Umbilical cord (tissue), 2 donors: ENCODE data around the gene PEPD. TPM values are rescaled to one million over a fixed set of nuclear protein-coding genes. Genes with fewer than 3 reads are reported as not detected.
A peak's percentile ranks its signal among the peaks of the same experiment; 100 is the strongest.

Experiments
- DNase-seq: peaks from one replicate; pipeline ENCODE4 v3.0.0-alpha.2; 2015; ENCODE audit warnings: low spot score
- total RNA-seq: library from RNA; depleted of rRNA; stranded (reverse); fragments of >200 nt; gene quantifications from one replicate; pipeline ENCODE4 v1.2.3, GENCODE V29; 2014; ENCODE audit warnings: low replicate concordance; ENCODE audit not compliant: insufficient read depth

Gene PEPD
- total RNA-seq, 1 donor from 2014 or later, result 32.3 TPM

DNA sequence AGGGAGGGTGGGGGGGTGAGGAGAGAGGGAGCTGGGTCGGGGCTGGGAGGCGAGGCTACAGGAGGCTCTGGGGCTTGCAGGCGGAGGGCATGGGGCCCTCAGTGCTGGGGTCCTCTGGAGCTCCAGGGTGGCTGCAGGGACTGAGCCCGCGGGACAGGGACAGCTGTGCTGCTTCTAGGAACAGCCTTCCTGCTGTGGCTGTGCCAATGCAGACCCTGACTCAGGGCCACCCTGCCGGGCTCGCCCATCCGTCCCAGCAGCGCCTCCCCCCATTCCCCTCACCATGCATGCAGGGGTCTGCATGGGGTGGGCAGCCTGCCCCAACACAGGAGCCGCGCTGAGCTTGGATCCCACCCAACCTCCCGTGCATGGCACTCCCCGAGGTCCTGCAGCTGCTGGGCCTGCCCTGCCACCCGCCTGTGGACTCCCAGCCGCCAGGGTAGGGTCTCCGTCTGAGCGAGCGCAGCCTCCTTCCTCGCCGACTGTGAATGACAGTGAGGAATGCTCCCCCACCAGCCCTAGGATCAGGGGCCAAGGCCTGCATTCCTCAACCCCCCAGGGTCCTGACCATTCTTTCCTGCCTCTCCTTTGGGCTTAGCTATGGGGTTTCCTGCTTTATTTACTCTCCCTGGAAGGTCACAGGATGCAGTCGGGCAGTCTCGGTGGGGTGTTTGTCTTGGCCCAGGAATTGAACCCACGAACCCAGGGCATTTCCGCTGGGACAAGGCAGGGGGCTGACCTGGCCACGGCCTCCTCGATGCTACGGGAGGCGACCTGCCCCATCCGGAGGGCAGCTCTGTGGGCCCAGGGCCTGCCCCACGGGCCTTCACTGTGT, 124.7 kb downstream of the PEPD start:
- no peak for DNase-seq

DNA sequence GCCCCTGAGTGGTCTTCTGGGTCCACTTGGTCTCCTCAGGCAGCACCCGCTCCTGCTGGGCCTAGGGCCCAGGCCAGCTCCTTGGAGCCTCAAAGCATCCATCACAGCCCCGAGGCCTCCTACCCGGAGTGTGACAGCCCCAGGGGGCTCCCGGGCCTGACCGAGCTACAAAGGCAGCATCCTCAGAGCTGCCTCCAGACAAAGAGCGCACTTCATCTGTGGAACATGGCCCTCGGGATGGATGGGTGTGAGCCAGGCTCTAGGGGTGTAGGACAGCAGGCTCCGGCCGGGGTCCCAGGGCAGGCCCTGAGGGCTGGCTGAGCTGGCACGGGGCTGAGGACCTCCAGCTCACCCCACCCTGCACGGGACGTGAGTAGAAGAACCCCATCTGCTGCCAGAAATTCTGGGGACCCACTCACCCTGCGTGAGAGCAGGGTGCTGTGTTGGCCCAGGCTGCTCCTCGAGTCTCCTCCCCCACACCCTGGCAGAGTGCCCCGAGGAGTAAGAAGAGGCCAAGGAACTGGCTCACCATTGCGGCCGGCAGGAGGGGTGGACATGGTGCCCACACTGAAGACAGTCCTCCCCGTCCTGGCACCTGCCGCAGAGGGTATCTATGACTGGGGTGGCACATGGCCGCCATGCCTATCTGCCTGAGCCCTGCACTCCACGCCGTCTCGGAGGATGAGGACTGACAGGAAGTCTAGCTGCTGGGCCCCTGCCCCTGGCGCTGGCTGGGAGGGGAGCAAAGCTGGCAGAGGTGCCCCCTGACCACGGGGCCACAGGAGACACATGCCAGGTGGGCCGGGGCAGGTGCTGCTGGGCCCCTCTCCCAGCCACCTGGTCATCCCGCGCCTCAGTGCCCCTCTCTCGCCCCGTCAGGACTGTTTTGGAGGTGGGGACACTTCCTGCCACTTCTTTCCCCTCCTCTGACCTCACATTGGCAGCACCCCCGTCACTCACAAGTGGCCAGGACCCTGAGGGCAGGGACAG, 125.7 kb downstream of the PEPD start:
- peak; percentile 21 for DNase-seq

DNA sequence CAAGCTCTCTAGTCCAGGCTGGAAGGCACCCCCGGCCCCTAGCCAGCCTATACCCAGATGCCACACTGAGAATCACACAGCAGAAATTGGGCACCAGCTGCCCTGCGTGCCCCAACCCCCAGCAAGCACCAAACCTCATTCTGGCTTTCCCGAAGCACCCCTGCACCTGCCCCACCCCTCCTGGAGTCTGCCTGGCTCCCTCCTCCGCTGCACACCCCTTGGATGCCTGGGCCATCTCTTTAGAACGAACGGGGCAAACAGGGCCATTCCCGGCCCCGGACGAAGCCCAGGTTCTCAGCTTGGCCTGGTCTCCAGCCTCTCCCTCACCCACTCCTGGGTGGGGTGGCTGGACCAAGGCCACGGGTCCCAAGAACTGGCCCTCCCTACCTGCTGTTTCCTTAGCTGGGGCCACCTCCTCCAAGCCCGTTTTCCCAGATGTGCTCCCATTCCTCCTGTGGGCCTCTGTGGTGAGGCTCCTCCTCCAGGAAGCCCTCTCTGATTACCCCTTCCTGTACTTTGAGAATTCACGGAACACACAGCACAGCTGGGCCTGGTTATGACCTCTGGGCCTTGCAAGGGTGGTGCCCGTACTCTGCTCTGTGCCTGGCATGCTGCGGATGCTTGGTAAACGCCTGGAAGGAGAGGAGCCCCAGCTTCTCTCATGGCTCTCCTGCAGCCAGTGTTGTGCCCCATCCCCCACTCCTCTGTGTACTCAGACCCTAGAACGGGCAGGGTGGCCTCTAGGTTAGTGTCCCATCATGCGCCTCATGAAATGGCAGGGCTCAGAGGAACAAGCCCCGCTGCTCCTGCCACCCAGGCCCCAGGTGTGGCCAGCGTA, 126.6 kb downstream of the PEPD start:
- DNase-seq, result no peak

DNA sequence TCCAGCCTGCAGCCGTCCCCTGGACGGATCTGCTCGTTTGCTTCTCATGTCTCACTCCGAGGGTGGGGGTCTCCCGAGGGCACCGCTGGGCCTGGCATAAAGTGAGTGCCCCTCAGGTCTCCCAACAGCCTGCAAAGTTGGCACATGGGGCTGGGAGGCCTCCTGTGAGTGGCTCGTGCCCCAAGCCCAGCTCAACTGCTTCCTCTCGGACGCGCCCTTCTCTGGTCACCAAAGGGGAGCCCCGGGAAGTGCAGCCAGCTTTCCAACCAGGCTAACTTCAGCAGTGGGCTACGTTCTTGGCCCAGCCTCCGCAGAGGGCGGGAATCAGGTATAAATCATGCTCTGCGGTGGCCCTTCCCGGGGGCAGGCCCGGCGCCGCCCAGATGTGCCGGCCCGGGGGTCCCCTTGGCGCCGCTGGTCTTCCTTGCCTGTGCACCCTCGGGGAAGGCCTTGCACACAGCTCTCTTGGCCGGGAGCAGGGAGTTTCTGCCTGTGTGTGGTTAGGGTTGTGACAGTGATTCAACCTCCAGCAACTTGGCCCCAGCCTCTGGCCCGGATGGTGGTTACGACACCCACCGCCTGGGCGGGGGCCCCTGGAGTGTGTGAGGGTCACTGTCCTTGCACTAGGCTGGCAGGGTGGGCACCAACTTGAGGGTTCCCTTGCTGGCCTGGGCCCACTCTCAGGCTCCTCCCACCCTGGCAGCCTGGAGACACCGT, 127.4 kb downstream of the PEPD start:
- no peak for DNase-seq

DNA sequence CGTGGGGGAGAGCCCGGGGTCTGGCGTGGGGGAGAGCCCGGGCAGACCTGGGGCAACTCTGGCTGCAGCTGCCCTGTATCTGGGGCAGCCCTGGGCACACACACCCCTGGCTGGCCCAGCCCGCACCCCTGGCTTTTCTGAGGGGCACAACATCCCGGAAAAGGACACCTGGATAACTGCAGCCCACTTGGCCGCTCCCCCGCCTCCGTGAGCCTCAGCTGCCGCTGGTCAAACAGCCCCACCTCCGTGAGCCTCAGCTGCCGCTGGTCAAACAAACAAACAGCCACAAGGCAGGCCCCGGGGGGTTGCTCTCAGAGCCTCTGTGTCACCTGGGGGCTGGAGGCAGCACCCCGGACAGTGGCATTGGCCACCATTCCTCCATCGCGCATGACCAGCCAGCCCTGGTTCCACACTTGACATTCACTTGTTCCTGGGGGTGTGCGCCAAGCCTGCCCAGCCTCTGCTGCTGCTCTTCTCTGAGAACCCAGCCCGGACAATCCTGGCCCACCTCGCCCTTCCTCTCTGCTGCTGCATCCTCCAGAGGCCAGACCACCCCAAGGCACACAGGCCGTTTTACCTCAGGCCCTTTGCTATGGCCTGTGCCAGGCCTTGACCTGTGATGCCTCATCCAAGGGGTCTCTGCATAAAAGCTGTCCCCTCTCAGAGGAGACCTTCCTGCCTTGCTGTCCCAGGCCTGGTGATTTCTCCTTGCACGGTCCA, 128.1 kb downstream of the PEPD start:
- no peak for DNase-seq

DNA sequence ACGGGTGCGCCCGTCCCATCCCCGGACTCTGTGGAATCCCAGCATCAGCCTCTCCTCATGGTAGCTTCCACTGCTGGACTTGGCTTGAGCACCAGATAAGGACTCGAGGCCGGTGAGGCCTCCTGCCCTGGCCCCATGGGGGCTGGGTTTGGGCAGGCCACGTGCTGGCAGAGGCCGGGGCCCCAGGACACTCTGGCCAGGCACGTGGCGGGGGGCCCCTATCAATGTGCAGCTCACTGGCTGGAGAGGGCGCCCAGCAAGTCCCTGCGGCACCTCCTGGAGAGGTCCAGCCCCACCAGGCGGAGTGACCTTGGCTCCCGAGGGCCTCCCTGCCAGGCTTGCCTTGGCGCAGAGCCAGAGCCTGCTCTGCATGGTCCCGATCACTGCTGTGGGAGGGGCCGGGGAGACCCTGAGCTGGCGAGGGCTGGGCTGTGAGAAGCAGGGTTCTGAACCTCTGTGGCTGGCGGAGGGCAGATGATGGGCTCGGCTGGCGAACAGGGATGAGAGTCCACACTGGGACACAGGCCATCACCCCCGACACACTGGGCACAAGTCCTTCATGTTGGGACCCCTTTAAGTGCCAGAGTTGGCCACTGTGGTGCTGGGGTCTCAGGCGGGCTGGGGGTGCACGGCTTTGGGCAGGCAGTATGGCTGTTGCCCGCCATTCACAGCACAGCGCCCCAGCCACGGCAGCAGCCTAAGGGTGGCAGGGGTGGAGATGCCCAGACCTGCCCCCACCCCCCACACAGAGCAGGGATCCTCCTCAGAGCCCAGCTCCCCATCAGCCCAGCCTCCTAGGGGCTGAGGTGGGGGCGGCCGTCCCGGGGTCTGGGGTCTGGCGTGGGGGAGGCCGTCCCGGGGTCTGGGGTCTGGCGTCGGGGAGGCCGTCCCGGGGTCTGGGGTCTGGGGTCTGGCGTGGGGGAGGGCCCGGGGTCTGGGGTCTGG, 129.0 kb downstream of the PEPD start:
- peak; percentile 30 for DNase-seq

DNA sequence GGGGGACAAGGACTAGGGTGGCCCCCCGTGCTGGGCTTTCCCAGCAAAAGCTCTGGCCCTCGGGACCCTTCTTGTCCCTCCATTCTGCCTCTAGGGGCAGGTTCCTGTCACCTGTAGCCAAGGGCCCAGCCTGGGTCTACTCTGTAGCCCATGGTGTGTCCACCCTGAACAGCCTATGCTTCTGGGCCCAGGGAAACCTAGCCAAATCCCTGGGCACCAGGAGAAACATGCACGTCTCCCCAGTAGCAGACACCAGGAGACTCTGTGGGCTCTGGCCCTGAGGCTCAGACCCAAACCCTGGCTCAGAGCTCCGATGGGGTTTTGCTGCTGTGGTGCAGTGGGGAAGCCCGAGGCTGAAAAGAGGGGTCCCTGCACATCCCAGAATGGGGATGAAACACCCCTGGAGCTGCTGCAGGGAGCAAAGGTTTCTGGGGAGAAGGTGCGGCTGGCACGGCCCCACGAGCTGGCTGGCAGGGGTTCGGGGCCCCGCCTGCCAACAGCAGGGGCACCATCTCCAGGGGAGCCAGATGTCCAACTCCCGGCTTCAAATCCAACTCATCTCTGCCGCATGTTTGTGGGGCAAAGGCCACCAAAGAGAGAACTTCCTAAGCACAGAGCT, 129.9 kb downstream of the PEPD start:
- no peak for DNase-seq

DNA sequence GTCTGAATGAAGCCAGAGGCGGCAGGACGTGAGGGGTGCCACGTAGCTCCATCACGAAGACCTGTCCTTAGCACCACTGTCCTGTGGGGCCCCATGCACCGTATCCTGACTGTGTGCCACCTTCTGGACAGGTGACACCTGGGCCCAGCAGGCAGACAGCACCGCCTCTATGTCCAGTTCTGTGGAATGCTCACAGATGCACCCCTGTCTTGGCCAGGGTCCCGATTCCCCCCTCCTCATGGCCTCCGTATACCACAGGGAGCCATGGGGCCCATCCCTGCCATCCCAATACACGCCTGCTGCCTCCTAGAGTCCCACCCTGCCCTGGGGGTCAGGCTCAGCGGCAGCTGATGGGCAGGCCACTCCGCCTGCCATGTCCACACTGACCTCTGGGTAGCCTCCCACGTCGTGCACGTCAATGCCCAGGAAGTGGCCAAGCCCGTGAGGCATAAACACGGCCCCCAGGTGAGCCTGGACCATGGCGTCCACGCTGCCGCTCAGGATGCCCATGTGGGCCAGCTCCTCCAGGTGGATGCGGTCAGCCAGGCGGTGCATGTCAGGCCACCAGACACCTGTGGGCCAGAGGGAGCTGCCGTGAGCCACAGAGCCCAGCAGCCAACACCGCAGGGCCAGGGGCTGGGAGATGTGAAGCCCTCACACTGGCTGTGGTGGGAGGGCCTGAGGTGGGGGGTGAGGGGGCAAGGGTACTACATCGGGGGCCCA, 130.5 kb downstream of the PEPD start:
- no peak for DNase-seq

DNA sequence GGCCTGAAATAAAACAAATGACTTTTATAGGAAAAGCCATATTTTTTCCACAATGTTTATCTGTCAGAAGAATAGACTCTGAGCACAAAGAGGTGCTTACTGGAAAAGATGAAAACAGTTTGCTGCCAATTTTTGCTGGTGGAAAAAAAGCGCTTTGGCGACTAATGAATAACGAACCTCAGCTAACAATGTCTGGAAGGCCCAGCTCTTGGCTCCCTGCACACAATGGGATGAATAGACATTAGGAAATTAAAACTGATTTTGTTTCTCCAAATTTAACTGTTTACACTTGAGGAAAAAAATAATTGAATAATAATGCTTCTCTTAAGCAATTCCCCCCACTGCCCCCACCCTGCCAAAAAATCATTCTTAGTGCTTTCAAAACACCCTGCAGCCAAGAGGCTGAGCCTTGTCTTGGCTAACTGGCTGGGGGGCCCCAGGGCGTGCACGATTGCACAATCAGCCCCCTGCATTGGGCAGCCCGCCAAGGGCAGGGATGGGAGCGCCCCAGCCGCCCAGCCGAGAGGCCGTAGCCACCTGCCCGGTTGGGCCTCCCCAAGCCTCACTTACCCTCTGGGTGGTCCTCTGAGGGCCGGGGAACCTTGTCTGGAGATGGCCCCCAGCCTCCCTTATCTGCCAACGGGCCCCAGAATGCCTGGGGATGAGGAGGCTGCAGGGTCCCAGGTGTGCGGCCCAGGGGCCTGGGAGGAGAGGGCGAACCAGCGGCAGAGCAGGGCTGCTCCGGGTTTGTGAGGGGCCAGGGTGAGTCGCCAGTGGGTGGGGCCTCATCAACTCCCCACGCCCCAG, 131.3 kb downstream of the PEPD start:
- DNase-seq, result peak; percentile 28

DNA sequence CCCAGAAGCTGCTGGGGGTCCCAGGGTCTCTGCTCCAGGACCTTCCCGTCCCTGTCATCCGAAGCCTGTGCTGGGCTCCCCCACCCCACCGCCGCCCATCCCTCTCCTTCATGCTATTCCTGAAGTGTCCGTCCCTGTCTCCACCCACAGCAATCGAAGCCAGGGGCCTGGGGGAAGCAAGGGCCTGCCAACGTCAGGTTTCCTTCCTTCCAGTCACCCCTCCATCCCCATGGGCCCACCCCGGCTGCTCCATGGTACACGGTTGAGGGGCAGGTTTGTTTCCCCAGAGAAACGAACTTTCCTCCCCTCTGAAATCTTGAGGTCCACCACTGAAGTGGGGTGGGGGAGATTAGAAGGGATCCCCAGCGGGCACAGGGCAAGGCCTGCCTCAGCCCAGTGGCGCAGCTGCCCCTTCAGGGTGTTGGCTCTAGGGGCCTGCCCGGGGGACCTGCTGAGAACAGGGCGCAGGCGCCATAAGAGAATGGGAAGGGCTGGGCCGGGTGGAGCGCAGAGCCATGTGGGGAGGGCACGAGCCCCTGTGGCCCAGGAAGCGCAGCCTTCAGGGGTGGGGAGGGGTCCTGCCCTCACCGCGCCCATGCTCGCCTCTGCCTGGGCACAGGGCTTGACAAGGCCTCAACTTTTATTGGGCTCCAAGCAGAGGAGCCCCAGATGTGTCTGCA, 132.0 kb downstream of the PEPD start:
- no peak for DNase-seq

DNA sequence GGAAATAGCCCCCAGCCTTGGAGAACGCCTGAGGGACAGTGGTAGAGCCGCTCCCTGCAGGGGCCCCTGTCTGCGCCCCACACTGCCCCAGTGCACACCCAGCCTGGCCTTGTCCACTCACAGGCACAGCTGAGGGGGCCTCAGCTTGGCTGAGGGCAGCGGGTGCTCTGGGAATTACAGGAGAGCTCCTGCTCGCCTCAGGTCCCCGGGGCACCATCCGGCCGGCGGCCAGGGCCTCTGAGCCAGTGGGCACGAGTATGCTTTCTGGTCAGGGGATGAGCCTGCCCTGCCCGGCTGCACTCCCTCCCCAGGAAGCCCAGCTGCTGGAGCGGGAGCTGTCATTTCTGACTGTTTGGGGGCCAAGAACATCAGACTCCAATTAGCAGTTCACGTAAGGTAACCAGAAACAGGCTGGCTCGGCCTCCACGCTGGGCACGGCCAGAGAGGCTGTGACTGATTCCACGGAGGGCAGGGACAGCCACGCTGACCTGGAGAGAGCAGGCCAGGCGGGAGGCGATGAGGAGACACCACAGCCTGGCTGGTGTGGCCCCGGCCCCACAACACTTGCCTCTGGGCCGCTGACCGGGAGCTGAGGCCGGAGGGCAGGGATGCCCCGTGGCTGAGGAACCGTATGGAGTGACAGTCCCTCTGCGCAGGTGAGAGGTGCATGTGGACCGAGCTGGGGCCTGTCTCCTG, 132.7 kb downstream of the PEPD start:
- no peak for DNase-seq

DNA sequence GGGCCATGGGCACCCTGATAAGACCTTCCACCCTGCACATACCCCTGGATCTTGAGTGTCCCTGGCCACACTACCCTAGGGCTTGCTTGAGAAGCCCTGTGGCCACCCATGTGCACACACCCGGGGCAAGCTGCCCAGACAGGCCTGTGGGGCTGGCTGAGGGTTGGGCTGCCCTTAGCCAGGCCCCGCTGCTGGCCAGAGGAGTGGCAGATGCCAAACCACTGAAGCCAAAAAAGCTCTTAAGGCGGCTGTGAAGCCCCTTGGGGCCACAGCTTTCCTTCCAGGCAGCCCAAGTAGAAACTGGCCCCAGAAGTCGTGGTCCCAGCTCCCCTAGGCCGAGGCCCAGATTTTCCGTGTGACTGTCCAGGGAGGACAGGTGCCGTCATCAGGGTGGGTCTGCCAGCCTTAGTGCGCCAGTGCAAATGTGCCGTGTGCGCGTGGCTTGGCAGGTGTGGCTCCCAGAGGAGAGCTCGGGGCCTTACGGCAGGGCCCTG, 133.3 kb downstream of the PEPD start:
- no peak for DNase-seq

DNA sequence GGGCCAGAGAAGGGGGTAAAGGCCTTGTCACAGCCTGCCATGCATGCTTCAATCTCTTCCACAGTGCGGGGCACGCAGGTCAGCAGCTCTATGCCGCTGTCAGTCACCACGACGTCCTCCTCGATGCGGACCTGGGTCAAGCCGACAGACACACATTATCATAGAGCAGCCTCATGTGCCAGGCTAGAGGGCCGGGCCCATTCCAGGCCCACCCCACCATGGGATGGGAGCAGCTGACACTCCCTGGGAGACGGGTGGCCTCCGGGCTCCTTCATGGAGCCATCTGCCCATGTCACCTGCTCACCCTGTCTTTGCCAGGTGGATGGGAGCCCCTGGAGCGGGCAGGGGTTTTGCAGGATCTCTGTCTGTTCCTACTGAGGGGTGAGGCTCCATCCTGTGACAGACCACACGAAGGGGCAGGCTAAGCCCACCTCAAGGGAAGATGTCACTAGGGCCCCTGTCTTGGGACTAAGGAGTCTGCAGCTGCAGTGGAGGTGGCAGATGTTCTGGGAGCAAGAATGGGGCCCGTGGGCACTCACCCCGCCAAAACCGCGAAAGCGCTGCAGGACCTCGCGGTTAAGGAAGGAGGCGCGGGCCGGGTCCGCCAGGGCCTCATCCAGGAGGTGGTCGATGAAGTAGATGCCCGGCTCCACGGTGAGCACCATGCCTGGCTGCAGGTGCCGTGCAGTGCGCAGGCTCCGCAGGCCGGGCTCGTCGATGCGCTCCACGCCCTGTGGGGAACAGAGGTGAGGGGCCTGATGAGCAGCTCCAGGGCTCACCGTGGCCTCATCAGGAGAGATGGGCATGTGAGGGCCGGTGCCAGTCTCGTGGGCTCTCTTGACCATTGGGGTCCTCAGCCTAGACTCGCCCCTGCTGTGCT, 134.0 kb downstream of the PEPD start:
- DNase-seq, result no peak

DNA sequence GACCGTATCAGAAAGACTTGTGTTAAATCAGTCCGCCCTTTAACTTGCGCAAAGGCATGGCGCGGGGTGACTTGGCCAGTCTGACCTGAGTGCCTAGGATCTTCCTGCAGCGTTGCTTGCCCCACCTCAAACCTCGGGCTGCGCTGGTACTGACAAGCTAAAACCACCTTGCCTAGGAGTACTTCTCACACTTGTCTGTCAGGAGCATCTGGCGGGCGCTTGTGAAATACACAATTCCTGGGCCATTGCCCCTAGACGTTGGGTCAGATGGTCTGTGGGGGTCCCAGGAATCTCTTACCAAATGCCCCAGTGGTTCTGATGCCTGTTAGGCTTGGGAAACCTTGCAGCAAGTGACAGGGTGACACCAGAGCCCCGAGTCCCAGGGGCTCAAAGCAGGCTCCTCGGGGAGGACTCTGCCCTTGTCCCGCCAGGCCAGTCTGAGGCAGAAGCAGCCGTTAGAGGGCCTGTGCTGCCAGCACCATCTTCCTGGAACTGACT, 135.2 kb downstream of the PEPD start:
- DNase-seq, result no peak

DNA sequence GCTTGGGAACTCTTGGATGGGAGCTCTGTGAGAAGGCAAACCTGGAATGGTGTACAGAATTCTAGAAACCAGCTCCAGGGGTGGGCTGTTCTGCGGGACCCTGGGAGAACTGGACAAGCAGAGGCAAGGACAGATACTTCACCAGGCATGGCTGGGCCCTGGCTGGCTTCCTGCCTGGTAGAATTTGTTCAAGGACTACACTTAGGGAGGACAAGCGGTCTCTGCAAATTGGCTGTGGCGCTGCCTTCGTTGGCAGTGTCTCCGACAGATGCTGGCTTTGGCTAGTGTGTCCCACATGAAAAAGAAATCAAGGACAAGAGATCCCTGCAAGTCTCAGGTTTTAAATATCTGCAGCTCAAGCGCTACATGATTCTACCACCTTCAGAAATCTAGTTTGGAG, 135.6 kb downstream of the PEPD start:
- DNase-seq, result no peak
